Upper lobe of left lung (tissue), 6 donors: ENCODE measurements around the gene JAG2. TPM values are rescaled to one million over a fixed set of nuclear protein-coding genes. Genes with fewer than 3 reads are reported as not detected.

Source experiments
- ATAC-seq, 2 donors: fragments of 200-7000 bp; cut with Tn5 transposase; one replicate each; pipeline ENCODE4 v1.9.1; 2022; ENCODE audit warnings: mild to moderate bottlenecking in 2 of 2, moderate library complexity in 2 of 2; ENCODE audit not compliant: low FRiP score in 2 of 2
- DNase-seq, 2 donors: peaks; one replicate each; pipeline ENCODE4 v3.0.0-alpha.2; 2019 to 2020
- H3K27ac ChIP-seq, 4 donors: fragments of 200-600 bp; sonication (generic); one replicate each; pipeline ENCODE4 v1.5.1; 2016 to 2019
- H3K27me3 ChIP-seq, 4 donors: fragments of 200-600 bp; sonication (generic); one replicate each; pipeline ENCODE4 v1.5.1; 2017 to 2019
- H3K36me3 ChIP-seq, 4 donors: fragments of 200-600 bp; sonication (generic); one replicate each; pipeline ENCODE4 v1.5.1; 2016 to 2019
- H3K4me1 ChIP-seq, 4 donors: fragments of 200-600 bp; sonication (generic); one replicate each; pipeline ENCODE4 v1.5.1; 2018 to 2019
- H3K4me3 ChIP-seq, 4 donors: fragments of 200-600 bp; sonication (generic); one replicate each; pipeline ENCODE4 v1.5.1; 2017 to 2019; ENCODE audit warnings: mild to moderate bottlenecking in 2 of 4, moderate library complexity in 1 of 4
- H3K9me3 ChIP-seq, 4 donors: fragments of 200-600 bp; sonication (generic); one replicate each; pipeline ENCODE4 v1.5.1; 2018 to 2019
- EP300 ChIP-seq, 4 donors: sonication (generic); formaldehyde crosslinking; IDR thresholded peaks; one replicate each; pipeline ENCODE4 v1.5.1; 2017; ENCODE audit warnings: antibody characterized with exemption in 4 of 4, control low read depth in 2 of 4
- POLR2A ChIP-seq, 4 donors: fragments of 450-650 bp; IDR thresholded peaks; one replicate each; pipeline ENCODE4 v1.5.1; 2016 to 2017; ENCODE audit warnings: antibody characterized with exemption in 4 of 4, mild to moderate bottlenecking in 2 of 4
- POLR2AphosphoS5 ChIP-seq, 2 donors: sonication (generic); formaldehyde crosslinking; IDR thresholded peaks; one replicate each; pipeline ENCODE4 v1.5.1; 2017; ENCODE audit warnings: antibody characterized with exemption in 2 of 2
- WGBS, 2 donors: methylation state at CpG; one replicate each; pipeline ENCODE4 v1.1.5; 2017 to 2018; 5-methylcytosine and 5-hydroxymethylcytosine counted together
- total RNA-seq, 6 donors: library from RNA; depleted of rRNA in 4 of 6; stranded (reverse); fragments of >200 nt in 4 of 6; gene quantifications; one replicate each; pipeline versions ENCODE4 v1.1.0 to v1.2.1, GENCODE V29; 2016 to 2021
- TF ChIP-seq, protein P1 (sequence below), 6 experiments: fragments of 450-650 bp in 4 of 6; fragments of 200-600 bp in 2 of 6; sonication (generic) in 2 of 6; IDR thresholded peaks; one replicate each; pipeline ENCODE4 v1.5.1; 2016 to 2019; ENCODE audit warnings: antibody characterized with exemption in 6 of 6
- donor health status: DM: no; HTN: no; CAD: no; lungs with moderate emphysema.
- donor health status: DM: no; HTN: yes; CAD: no; lungs with severe emphysema.

Gene JAG2
- total RNA-seq, 6 donors from 2014 or later = 14.9 to 43.4 (median 23.8) TPM

DNA sequence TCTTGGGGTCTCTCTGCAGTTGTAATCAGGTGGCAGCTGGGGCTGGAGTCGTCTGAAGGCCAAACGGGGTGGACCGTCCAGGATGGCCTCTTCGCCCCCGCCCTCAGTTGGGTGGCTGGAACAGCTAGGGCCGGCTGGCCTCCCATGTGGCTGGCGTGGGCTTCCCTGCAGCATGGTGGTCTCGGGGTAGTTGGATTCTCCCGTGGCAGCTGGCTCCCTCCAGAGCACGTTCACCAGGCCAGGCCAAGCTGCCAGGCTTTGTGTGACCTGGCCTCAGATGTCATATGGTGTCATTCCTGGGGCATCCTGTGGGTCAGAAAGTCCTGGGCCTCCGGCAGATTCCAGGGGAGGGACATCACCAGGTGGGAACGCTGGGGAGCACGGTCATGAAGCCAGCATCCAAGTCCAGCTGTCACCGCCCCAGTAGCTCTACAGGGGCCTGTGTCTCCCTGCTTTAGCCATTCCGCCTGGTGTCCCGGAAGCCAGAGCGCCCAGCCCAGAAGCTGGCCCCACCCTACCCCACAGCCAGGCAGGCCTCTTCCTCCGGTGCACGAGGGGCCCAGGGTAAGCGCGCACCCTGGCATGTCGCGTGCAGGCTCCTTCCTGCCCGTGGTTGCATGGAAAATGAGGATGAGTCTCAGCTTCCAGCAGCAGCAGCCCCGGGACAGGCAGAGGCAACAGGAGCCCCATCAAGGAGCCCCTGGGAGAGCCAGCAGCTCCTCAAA lies 13.9 kb upstream of the JAG2 start:
- Histone ChIP-seq H3K27ac (peak overlapping the region; percentile 53 to 89 (median 64)), H3K9me3 (no peaks in the 10 kb centered on the region), H3K4me3 (no peak overlapping the region), H3K27me3 (no peaks in the 10 kb centered on the region), H3K4me1 (peaks cover 20 to 33% (median 26%) of the 10 kb centered on the region in 4 donors), H3K36me3 (no peaks in the 10 kb centered on the region)
- ATAC-seq (peak in 1 of 2 donors; percentile 2), DNase-seq (peak in 1 of 2 donors; percentile 65)
- TF ChIP-seq POLR2AphosphoS5 (IDR thresholded peaks at IDR 0.05) (peak in 1 of 2 donors; percentile 10), EP300 (IDR thresholded peaks at IDR 0.05) (no peak), POLR2A (IDR thresholded peaks at IDR 0.05) (no peak)
- TF ChIP-seq, protein P1, sequence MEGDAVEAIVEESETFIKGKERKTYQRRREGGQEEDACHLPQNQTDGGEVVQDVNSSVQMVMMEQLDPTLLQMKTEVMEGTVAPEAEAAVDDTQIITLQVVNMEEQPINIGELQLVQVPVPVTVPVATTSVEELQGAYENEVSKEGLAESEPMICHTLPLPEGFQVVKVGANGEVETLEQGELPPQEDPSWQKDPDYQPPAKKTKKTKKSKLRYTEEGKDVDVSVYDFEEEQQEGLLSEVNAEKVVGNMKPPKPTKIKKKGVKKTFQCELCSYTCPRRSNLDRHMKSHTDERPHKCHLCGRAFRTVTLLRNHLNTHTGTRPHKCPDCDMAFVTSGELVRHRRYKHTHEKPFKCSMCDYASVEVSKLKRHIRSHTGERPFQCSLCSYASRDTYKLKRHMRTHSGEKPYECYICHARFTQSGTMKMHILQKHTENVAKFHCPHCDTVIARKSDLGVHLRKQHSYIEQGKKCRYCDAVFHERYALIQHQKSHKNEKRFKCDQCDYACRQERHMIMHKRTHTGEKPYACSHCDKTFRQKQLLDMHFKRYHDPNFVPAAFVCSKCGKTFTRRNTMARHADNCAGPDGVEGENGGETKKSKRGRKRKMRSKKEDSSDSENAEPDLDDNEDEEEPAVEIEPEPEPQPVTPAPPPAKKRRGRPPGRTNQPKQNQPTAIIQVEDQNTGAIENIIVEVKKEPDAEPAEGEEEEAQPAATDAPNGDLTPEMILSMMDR (IDR thresholded peaks at IDR 0.05) = no peak
- WGBS, 2 donors = 63% methylated on average over 20 of the region's 25 CpGs; no CpG with 5 or more reads in 1 of the 2 donors

DNA sequence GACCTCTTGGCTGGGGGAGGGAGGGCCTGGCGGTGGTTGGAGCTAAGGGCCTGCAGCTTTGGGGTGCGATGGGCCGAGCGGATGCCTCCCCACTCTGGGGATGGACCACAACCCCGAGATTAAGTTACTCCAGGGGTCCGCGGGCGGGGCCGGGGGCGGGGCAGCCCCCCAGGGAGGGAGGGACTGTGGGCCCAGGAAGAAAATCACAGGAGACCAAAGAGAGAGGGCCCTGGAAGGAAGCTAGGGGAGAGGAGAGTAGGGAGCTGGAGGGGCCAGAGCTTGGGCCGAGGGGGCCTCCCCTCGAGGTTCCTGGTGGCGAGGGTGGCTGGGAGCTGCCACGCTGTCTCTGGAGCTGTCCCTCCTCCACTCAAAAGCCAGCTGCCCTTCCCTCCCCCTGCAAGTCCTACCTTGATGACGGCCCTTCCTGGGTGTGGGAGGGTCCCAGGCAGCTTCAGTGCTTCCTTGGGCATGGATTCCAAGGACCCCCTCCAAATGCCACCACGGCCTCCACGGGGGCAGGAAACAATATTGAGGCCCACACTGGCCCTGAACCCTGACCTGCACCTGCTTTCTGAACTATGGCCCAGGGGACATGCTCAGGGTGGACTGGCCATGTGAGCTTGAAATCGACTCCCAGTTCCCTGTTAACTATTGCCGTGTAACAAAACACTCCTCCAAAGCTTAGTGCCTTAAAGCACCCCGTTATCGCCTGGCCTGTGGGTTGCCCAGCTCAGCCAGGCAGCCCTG lies 13.1 kb upstream of the JAG2 start:
- 46 to 60% methylated on average over 13 to 19 of the region's 21 CpGs for WGBS, 2 donors
- Histone ChIP-seq H3K27me3 (no peaks in the 10 kb centered on the region), H3K36me3 (no peaks in the 10 kb centered on the region), H3K4me3 (peak overlapping the region in 3 of 4 donors; percentile 63 to 74 (median 64)), H3K4me1 (peaks cover 20 to 35% (median 25%) of the 10 kb centered on the region in 4 donors), H3K27ac (peak overlapping the region; percentile 53 to 89 (median 64)), H3K9me3 (no peaks in the 10 kb centered on the region)
- TF ChIP-seq POLR2AphosphoS5 (IDR thresholded peaks at IDR 0.05) (no peak), EP300 (IDR thresholded peaks at IDR 0.05) (no peak), POLR2A (IDR thresholded peaks at IDR 0.05) (no peak)
- TF ChIP-seq, protein P1 (IDR thresholded peaks at IDR 0.05) = no peak
- ATAC-seq = no peak
- DNase-seq = no peak

- ATAC-seq = peak; percentile 69 to 80
- peak within 1 kb of the TSS; percentile 52 to 74 (median 64) for H3K4me3 ChIP-seq
- peak within 1 kb of the TSS; percentile 53 to 89 (median 72) for H3K27ac ChIP-seq
- DNase-seq = peak; percentile 88 to 98
- 1 to 3% methylated on average over 23 to 59 of the region's 106 CpGs for WGBS, 2 donors
- peaks cover 20 to 37% (median 25%) of the 10 kb centered on the region in 4 donors for H3K4me1 ChIP-seq
- no peaks in the 10 kb centered on the region for H3K36me3 ChIP-seq
- no peaks in the 10 kb centered on the region for H3K9me3 ChIP-seq
- no peaks in the 10 kb centered on the region for H3K27me3 ChIP-seq
- TF ChIP-seq POLR2AphosphoS5 (IDR thresholded peaks at IDR 0.05) (no peak), EP300 (IDR thresholded peaks at IDR 0.05) (no peak), POLR2A (IDR thresholded peaks at IDR 0.05) (peak in 1 of 4 donors; percentile 55)
- TF ChIP-seq, protein P1 (IDR thresholded peaks at IDR 0.05) = peak in 2 of 6 experiments; percentile 23 to 27
Measured at GRCh38 chr14:105180592-105181548, 12.3 kb upstream of the JAG2 start, which contains the start of gene NUDT14. TSS of gene NUDT14 (minus strand) at chr14:105181312. CDS start at chr14:105181209, 103 bp downstream.

GRCh38 chr14:105179191-105179590 lies 10.6 kb upstream of the JAG2 start:
- no peaks in the 10 kb centered on the region for H3K27me3 ChIP-seq
- peaks cover 32 to 51% (median 37%) of the 10 kb centered on the region in 4 donors for H3K4me1 ChIP-seq
- no peak for ATAC-seq
- H3K27ac ChIP-seq = no peak overlapping the region
- H3K9me3 ChIP-seq = no peaks in the 10 kb centered on the region
- H3K4me3 ChIP-seq = no peak overlapping the region
- no peak for TF ChIP-seq POLR2AphosphoS5 (IDR thresholded peaks at IDR 0.05)
- TF ChIP-seq, protein P1 (IDR thresholded peaks at IDR 0.05) = no peak
- no peak for TF ChIP-seq POLR2A (IDR thresholded peaks at IDR 0.05)
- no peak for TF ChIP-seq EP300 (IDR thresholded peaks at IDR 0.05)
- WGBS, 2 donors = 85 to 90% methylated on average over 3 to 13 of the region's 13 CpGs
- peak in 1 of 2 donors; percentile 79 for DNase-seq
- no peaks in the 10 kb centered on the region for H3K36me3 ChIP-seq
